ENCODE data around the gene IGFL4.

Gene IGFL4

DNA sequence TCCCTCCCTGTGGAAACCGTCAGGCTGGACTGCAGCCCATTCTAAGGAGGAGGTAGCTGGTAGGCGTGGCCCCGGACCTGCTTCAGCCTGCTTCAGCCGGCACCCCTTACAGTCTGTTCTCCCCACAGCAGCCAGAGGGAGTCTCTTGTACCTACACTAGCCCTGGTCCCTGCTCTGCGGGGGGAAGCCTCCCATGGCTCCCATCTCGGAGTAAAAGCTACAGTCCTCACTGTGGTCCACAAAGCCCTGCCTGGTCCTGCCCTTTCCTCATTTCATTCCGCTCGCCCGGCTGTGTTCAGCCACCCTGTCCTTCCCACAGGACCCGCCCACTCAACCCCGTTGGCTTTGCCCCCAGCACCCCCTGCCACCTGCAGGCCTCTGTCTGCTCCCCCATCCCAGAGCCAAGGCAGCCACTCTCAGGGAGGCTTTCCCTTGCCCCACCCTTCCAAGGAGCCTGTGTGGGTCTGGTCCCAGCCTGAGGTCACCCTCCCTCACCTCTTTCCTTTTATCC is 19.2 kb downstream of the IGFL4 start:
- DNase-seq (ENCODE audit: low read depth, low spot score) = no peak

DNA sequence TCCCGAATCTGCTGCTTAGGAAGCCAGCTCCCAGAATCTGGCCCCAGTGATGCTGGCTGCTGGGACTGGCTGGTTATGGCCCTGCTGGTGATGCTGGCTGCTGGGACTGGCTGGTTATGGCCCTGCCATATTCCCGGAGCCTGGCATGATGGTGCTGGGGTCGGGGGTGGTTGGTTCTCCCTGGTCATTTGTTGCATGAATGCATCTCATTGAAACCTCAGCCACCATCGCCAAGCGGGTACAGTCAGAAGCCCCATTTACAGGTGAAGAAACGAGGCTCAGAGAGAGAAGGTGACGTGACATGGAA is 20.0 kb downstream of the IGFL4 start:
- DNase-seq (ENCODE audit: low read depth, low spot score) = no peak

DNA sequence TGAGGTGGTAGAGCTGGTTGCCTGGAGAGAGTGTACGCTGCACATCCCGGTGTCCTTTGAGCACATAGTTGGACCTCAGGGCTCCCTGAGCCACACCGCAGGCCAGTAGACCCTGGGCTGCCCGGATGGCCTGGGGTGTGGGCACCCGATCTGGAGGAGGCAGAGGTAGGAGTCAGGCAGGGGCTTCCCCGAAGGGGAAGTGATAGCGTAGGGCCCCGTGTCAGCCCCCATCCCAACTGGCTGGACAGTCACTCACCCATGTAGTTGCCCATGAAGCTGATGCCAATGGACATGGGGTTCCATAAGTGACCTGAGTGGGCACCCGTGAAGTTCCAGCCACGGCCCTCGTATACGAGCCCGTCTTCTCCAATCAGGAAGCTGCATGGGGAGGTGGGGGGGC is 21.5 kb downstream of the IGFL4 start:
- DNase-seq (ENCODE audit: low read depth, low spot score) = no peak

DNA sequence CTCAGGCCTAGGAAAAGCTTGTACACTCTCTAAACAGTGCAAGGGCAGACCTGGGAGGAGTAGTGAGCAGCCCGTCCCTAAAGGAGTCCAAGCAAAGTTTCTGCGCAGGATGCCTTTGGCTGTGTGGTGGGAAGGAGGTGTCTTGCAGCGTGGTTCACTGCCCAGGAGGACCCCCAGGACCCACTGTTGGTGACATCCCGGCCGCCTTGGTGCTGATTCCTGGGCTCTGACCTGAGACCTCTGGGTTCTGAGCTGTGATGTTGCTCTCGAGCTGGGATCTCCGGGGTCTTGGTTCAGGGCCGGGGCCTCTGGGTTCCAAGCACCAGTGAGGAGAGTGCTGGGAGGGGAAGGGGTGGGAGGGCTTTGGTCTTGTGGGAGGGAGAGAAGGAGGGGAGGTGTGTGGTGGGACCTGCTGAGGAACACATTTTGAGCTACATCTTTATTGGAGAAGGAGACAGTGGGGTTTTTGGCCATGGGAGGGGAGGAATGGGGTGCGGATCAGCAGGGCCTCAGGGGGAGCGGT is 22.0 kb downstream of the IGFL4 start:
- DNase-seq (ENCODE audit: low read depth, low spot score) = no peak

DNA sequence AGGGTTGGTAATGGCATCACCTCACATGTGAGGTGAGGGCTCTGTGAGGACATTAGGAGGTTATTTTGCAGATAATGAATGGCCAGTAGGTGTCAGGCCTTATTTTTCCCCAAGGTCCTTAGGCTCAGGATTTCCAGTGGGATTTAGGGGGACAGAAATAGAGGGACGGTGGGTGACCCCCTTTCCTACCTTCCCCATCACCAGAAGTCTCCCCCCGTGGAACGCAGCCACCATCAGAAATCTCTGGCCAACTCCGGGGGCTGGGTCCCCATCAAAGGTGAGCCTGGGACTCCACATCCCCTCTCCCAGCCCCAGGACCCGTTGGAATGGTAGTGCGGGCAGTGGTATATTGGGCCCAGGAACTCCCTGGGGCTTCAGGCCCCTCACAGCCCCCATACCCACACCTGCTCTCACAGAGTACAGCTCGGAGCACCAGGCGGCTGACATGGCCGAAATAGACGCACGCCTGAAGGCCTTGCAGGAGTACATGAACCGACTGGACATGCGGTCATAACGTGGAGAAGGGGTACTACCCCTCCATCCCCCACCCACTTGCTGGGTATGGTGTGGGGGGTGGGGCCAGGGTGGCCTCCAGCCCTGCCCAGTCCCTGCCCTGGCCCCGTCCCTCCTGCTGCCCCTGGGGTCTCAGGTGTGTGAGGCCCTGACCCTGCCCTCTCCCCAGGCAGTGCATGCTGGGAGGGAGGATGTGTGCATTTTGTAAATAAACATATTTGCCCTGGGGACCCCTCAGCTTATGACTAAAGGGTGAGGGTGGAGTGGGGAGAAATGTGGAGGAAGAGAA is 22.7 kb downstream of the IGFL4 start:
- no peak for DNase-seq (ENCODE audit: low read depth, low spot score)

DNA sequence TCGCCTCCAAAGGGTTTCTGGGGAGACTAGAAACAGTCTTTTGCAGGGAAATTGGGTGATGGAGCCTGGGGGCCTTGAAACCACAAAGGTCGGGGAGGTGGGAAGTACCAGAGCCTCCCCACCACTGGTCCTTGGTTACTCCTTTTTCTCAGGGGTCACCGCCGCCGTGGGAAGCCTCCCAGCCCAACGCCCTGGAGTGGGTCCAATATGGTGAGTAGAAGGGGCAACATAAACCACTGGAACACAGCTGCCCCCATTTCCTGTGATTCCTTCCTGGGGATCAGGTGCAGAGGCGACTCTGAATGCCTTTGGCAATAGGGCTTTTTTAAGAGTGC is 23.7 kb downstream of the IGFL4 start:
- DNase-seq (ENCODE audit: low read depth, low spot score) = no peak

DNA sequence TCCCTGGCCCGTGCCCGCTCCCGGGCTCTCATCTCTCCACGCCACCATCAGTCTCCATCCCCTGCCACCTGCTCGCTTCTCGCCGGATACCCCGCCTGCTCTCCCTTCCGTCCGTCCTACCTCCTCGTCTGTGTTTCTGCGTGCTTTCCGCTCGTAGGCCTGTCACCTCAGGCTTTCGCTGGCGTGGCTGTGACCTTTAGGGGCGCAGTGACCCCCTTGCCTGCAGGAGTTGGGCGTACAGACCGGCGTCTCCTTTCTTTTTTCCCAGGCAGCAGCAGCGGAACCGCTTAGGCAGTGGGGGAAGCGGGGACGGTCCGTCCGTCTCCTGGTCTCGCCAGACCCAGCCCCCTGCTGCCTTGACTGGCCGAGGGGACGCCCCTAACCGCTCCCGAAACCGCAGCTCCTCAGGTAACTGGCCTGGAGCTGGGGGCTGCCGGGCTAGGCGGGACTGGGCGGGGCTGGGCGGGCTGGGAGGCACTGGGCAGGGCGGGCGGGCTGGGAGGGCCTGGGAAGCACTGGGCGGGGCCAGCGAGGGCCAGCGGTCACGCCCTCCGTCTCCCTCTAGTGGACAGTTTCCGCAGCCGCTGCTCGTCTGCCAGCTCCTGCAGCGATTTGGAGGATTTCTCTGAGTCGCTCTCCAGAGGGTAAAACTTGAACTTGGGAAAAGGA is 24.2 kb downstream of the IGFL4 start:
- DNase-seq (ENCODE audit: low read depth, low spot score) = peak; percentile 92

DNA sequence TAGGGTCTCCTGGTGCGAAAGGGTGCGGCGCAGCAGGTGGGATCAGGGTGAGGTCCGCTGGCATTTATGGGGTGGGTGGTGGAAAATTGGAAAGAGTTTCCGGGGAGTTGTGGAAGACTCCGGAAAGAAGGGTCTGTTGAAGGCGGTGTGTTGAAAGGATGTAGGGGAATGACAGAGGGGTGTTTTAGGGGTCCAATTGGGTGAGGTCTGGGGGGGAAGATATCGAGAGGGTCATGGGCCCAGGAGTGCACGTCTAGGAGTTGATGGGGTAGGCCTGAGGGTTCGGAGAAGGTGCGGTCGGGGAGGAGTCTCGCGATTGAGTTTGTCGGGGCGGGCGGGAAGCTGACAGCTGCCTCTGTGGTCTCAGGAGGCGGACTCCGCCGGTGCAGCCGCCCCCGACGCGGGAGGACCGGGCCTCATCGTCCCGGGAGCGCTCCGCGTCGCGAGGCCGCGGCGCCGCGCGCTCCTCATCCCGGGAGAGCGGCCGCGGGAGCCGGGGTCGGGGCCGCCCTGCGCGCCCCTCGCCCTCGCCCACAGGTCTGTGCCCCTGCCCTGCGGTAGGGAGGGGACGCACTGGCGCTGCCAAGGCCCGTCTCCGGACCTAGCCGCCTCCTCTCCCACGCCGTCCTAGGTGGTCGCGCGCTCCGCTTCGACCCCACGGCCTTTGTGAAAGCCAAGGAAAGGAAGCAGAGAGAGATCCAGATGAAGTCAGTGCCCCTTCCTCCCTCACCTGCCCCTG is 24.9 kb downstream of the IGFL4 start:
- DNase-seq (ENCODE audit: low read depth, low spot score) = peak; percentile 39

DNA sequence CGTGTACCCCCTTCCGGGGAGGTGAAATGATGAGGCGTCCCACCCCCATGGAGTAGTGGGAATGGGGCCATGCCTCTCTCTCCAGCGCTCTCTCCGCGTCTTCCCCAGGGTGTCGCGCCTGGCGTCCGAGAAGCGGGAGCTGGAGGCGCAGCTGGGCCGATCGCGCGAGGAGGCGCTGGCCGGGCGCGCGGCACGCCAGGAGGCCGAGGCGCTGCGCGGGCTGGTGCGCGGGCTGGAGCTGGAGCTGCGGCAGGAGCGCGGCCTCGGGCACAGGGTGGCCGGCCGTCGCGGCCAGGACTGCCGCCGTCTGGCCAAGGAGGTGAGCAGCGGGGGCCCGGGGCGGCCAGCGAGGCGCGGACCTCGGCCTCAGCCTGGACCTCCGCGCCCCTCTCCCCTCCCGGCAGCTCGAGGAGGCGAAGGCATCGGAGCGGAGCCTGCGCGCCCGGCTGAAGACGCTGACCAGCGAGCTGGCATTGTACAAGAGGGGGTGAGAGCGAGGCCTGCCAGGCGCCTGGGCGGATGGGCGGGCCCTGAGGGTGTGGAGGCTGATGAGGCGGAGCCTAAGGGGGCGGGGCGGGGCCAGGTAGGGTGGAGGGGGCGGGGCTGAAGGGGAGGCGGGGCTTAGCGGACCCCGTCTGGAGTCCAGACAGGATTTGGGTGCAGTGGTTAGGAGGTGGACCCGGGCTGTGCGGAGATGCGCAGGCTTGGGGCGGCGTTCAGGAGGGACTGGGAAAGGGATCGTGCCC is 25.7 kb downstream of the IGFL4 start:
- peak; percentile 80 for DNase-seq (ENCODE audit: low read depth, low spot score)

DNA sequence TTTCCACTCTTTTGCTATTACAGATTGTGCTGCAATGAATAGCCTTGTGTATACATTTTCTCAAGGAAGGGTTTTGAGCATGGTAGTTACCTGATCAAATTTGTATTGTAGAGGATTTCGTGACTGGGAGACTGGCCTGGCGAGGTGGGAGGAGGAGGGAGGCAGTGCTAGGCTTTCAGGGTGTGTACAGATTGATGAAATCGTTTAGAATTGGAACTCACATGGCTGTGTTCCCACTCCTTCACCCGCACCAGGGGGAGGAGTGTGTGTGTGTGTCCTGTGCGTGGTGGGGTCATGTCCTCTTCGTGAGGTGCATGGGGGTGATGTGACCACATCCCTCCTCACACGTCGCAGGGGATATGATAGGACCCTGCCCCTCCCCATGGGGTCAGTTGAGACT is 26.3 kb downstream of the IGFL4 start:
- no peak for DNase-seq (ENCODE audit: low read depth, low spot score)

DNA sequence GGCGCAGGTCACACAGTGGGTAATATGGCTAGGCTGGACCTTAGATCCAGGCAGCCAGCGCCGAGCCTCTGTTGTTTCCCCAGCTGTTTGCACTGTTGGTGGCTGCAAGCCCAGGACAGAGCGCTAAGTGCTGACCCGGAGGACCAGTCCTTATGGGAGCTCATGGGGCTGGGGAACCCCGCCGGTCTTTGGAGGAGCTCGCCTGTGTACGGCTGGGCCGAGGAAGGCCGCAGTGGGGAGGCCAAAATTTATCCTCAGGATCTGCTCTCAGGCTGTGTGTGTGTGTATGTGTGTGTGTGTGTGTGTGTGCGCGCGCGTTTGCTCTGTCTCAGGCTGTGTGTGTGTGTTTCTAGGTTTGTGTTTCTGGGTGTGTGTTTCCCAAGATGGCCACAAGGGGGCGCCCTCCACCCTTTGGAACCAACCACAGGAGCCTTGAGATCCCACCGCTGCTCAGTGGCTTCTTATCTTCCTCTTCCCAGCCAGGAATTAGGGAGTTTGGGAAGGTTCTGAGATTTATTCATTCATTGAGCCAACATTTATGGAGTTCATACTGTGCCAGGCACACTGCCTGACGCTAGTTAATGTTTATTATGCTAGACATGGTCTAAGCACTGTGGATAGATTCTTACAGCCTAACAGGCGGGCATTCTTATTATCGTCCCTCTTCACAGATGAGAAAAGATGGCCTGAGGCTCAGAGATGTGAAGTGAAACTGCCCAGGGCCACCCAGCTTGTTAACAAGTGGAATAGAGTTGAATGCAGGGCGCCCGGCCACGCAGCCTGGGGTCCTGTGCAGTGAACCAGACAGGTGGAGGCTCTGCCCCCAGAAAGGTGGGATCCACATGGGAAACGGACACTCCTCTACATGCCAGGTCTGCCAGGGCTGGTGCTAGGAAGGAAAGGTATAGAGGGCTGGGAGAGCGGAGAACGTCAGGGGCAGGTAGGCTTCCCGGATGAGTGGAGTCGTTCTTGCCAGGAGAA is 31.0 kb downstream of the IGFL4 start:
- DNase-seq (ENCODE audit: low read depth, low spot score) = peak; percentile 84

DNA sequence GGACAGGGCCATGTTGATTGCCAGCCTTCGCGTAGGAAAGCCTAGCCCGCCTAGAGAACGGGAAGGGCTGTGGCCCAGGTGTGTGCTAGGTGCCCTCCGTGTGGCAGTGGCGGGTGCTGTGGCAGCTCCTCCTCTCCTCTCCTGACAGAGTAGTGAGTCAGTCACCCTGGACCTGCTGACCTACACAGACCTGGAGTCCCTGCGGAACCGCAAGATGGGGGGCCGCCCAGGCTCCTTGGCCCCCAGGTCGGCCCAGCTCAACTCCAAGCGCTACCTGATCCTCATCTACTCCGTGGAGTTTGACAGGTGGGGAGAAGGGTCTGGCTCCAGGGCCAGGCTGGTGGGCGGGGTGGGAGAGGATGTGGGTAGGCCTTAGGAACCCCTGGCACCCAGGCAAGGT is 34.4 kb downstream of the IGFL4 start:
- no peak for DNase-seq (ENCODE audit: low read depth, low spot score)

DNA sequence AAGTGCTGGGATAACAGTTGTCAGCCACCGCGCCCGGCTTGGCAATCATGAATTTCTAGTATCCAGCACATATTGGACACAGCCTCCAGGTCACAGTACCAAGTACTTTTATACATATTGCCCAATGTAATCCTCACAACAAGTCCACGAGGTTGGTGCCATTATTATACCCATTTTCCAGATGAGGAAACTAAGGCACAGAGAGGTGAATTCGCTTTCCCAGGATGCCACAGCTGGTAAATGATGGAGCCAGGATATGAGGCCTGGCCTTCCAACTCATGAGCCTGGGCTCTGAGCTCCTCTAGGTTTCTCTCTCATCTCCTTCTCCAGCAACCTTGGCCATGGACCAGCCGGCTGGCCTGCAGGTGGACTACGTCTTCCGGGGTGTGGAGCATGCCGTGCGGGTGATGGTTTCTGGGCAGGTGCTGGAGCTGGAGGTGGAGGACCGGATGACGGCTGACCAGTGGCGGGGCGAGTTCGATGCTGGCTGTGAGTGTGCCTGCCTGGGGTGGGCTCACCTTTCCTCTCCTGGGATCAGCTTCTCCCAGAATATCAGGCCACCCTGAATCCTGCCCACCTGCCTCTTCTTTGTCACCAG is 38.0 kb downstream of the IGFL4 start:
- no peak for DNase-seq (ENCODE audit: low read depth, low spot score)

DNA sequence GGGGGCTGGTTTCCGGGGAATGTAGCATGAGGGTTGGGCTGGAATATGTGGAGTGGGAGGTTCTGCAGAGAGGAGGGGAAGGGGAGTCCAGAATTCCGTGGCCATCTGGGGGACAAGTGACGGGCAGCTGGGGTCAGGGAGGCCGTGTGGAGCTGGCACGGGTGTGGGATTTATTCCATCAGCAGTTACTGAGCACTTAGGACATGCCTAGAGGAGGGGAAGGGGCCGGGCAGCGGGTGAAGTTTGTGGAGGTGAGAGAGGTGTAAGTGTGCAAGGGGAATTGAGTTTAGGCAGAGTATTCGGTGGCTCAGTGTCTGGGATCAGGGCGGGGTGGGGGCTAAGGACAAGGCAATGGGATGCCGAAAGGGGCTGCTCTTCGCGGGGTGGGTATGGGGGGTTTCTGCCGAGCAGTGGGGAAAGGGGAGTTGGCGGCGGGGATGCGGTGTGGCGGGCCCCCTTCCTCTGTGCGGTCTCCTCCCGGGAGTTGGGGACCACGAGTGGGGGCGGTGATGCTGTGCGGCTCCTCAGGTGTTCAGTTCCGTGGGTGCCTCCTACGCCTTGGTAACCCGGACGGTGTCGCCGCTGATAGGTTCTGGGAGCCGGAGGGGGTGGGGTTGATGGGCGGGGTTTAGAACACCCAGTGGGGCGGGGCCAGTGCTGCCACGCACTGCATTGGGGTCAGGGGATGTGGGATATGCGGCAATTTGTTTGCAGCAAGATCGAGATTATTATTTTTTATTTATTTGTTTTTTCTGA is 40.1 kb downstream of the IGFL4 start:
- peak; percentile 67 for DNase-seq (ENCODE audit: low read depth, low spot score)

DNA sequence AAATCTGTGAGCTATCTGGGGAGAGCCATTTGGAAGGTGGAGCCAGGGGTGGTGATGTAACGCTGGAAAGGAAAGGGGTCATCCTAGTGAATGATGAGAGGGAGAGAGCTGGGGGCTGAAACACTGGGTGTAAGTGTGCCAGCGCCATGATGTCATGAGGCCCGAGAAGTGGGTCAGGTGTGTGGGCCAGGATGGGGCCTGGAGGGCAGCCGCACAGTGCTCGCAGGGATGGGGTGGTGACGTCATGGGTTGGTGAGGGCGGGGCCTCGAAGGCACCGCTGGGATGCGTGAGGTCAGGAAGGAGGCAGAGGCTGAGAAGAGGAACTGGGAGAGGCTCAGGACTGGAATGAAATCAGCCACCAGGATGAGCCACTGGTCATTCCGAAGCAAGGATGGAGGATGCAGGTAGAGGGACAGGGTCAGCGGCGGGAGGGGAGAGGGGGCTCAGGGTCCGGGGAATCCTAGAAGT is 41.1 kb downstream of the IGFL4 start:
- peak; percentile 59 for DNase-seq (ENCODE audit: low read depth, low spot score)

DNA sequence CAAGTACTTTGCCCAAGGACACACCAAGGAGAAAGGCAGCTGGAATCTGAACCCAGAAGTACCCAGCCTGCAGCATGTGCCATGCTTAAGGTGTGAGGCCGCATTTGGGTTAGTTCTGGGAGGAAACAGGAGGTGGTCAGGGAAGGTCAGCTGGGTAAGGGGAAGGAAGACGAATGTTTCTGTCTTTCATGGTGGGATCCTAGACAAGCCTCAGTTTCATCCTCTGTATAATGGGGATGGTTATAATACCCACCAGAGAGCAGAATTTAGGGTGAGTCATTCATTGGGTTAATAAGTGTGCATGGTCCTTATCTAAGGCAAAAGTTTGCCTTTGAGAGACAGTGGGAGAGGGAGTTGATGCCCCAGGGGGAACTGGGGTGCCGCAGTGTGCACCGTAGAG is 42.0 kb downstream of the IGFL4 start:
- no peak for DNase-seq (ENCODE audit: low read depth, low spot score)

DNA sequence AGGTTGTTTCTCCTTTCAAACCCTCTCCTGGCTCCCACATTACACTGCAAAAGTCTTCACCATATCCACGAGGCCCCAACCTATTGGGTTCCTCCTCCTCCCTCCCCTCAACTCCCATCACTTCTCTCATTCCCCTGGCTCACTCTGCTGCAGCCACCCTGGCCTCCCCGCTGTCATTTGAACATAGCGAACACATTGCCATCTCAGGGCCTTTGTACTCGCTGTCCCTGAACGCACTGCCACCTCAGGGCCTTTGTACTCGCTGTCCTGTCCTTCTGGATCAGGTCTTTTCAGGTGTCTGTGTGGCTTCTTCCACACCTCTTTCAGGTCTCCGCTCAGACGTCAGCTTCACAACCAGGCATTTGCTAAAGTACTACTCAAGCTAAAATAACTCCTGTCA is 43.9 kb downstream of the IGFL4 start:
- no peak for DNase-seq (ENCODE audit: low read depth, low spot score)

DNA sequence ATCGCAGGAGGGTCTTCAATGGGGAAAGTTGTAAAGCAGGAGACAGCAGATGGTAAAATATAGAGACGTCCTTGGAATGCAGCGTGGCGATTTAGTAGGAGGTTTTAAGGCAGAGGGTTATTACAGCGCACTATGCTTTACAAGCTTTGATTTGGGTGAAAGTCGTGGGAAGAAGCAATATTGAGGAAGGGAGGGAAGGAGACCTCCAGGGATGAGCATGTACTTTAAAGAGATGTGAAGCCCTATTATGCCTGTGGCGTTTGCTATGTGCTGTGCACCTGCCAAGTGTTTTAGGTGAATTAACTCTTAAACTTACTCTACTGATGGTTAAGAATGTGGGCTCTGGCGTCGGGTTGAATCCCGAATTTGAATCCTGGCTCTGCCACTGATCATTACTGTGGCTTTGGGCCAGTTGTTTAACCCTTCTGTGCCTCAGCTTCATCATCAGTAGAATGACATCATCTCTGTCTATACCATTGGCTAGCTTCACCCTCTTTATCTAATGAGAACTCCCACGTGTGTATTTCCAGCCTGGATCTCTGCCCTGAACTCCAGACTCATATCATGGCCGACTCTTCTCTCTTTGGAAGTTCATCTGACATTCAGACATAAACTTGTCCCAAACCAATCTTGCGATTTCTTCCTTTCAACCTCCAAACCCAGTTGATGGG is 45.0 kb downstream of the IGFL4 start:
- DNase-seq (ENCODE audit: low read depth, low spot score) = no peak
